Stimulated activated CD8-positive, alpha-beta memory T cell treated with anti-CD3 and anti-CD28 coated beads, Interleukin-4, amount 100 ng/mL, for 48 hours (primary cell): ENCODE measurements around the gene HOXC13.

Experiments used
- DNase-seq: peaks from one replicate; pipeline ENCODE4 v3.0.0-alpha.2; 2020

HOXC13 gene, protein sequence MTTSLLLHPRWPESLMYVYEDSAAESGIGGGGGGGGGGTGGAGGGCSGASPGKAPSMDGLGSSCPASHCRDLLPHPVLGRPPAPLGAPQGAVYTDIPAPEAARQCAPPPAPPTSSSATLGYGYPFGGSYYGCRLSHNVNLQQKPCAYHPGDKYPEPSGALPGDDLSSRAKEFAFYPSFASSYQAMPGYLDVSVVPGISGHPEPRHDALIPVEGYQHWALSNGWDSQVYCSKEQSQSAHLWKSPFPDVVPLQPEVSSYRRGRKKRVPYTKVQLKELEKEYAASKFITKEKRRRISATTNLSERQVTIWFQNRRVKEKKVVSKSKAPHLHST

DNA sequence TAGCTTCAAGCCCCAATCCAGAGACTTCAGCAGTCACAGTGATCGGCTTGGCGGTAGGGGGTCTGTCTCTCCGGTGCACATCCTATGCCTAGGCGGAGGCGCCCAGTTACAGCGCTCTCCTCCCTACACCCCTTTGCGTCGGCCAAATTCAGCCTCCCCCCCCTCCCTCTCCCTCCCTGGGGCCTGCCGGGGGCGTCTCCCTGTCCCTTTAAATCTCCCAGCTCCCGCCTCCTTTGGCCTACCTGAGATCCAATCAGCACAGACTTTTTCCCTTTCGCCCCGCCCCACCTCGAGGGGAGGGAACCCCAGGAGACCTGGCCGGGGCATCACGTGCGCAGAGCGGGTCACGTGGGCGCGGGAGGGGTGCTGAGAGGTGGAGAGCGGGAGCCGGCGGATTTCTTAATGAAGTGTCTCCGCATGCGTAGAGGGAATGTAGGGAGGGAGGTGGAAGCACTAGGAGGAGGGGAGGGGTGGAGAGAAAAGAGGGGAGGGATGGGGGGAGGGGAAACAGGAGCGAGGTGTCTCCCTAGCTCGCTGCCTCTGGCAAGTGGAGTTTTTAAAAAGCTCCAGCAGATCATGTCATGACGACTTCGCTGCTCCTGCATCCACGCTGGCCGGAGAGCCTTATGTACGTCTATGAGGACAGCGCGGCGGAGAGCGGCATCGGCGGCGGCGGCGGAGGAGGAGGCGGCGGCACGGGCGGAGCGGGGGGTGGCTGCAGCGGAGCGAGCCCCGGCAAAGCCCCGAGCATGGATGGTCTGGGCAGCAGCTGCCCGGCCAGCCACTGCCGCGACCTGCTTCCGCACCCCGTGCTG is at the start of gene HOXC13:
HOXC13 (plus strand) TSS at position 506 of the 815 bp plus-strand sequence; CDS start at position 582, 76 bp downstream.
- peak; percentile 71 for DNase-seq

DNA sequence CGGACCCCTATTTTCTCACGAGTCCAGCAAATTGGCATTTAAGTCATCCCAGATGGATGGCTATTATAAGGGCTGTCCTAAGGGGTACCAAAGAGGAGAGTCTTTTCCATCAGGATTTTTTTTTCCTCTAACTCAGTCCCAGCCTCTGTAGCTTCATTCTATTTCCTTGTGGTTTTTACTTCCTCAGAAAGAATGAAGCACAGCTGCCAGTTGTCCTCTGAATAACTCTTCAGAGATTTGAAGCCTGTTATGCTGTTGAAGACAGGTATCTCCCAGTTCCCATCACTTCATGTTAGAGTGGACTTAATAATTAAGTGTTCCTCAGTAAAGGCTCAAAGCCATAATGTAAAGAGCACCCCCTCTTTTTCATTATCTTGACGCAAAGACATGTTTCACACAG is 48.5 kb upstream of the HOXC13 start:
- DNase-seq: no peak

DNA sequence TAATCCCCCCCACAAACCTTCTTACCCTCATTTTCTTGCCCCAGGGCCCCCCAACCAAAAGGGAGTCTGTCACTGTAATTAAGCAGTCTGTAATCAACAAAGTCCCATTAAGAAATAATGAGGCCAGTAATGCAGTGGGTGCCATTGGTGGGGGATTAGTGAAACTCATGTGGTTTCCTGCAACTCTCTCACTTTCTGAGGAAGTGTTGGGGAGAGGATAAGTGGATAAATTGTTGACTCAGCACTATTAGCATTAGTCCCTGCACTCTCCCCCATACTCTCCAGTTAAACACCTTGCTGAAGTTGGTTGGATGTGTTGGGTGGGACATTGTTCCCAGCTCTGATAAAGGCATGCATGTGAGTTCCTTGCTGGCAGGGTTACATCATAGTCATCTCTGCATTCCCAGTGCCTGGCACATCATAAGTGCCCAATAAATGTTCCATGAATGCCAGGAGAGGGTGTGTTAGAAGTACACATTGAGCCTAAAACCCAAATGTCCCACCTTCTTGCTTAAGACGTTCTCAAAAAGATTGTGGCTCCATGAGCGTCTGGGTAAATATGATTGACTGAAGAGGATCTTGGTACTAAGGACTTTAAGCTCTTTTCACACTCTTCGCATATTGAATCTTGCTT is 45.8 kb upstream of the HOXC13 start:
- no peak for DNase-seq

DNA sequence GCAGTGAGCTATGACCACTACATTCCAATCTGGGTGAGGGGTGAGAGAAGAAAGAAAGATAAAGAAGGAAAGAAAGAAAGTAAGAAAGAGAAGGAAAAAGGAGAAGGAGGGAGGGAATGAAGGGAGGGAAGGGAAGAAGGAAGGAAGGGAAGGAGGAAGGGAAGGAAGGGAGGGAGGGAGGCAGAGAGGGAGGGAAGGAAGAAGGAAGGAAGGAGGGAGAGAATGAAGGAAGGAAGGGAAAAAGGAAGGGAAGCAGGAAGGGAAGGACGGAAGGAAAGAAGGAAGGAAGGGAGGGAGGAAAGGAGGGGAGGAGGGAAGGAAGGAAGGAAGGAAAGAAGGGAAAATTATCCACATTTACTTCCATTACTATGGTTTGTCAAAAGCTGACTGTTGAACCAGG is 39.4 kb upstream of the HOXC13 start:
- DNase-seq: no peak

DNA sequence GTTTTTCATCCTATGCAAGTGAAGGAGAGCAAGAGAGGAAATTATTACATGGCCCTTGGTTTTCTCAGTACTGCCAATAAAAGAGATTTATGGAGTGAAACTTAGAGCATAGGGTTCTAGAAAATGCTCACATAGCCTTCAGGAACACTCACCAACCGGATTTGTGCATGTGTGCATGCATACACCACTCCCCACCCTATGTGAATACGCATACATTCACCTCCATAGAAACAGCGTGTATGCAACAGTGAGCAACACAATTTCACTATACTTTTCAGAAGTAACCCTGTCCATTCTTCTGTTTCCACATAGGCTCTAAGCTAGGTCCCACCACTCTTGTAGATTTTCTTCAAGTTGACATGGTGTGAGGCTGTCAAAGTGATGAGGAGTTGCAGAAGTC is 31.5 kb upstream of the HOXC13 start:
- DNase-seq: no peak

DNA sequence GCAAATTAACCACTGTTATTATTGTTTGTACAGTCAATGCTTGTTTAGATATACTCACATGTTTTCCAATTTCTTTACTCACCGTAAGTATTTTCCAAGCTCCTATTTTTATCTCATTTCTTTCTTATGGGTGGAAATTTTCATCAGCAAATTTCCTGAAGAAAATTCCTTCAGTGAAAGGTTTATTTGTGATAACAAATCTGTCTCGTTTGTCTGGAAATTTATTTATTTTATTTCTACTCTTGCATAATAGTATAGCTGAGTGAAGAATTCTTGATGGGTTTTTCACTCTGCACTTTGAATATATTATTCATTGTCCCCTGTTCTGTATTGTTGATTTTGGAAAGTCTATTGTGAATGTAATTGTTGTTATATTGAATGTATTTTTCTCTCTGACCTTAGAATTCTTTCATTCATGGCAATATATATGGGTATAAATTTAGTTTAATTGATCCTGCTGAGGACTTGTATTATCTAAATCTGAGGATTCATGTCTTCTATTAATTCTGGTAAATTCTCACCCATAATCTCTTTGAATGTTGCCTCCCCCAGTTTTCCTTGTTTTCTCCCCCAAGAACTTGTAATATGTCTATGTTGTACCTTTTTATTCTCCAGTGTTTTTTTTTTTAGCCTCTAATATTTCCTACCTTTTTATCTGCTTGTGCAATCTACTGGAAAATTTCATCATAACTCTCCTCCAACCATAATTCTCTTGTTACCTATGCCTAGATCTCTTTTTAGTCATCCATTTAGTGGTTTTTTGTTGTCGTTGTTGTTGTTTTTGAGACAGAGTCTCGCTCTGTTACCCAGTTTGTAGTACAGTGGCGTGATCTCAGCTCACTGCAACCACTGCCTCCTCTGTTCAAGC is 21.6 kb upstream of the HOXC13 start:
- no peak for DNase-seq

DNA sequence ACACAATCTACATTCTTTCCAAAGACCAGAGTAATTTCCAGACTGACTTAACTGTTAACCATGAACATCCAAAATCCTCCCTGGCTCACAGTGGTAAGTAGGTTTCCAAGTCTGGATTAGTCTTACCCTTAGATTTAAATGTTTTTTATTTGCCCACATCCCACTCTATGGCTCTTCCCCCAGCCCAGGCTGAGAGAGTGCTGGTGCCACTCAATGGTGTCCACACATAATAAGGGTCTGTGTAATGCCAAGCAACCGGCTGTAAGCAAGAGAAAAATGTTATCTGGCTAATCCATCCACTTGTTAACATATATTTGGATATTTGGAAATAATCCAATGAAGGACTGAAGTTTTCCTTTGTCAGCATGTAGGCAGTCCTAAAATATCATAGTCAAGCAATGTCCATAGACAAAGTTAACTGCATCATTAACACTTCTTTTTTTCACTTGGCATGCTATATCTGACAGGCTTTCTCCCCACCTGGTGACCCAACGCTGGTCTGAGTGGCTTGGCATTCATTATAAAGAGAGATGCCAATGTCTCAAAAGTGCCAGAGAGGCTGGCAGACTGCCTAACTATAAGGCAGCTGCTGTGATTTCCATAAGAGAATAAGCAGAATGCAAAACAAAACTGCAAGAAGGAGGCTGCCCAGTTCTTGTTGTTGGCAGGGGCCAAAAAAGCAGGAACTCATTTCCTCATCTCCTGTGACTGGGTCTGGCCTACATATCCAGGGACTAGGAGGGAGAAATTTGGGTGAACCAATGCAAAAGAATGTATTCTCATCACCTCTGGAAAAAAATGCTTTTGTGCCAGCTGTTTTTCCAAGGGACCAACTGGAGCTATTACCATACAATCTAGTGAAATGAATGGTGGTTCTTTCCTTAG is 13.9 kb upstream of the HOXC13 start:
- DNase-seq: no peak

DNA sequence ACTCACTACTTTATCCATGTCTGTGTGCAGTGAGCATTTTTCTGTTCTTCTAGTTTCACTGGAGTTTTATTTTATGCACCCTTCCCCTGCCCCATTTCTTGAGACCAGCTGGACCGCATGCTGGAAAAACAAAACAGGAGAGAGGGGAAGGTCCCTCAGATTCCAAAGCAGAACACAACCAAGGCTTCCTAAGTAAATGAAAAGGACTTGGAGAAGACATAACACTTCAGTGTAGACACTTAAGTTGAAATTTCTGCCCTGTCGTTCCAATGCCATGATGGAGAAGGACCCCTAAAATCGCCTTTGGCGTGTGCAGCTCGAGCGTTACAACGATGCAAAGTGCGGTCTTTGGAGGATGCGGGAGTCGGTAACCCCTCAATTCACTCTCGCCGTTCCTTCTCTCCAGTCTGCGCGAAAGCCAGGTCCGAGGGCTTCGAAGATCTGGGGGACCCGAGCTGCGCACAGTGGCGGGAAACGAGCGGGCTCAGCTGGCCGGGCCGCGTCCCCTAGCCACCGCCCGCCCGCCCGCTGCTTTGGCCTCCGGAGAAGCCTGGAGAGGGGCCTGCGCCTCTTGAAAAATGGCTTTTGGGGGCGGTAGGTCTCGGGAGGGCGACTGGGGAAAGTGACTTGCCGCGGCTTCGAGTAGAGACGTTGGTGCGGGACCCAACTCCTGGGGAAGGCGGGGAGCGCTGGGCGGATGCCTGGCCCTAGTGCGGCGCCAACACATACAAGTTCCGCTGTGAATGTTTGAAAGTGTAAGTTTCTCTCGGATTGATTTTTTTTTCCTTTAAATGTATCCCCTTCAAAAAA is 11.2 kb upstream of the HOXC13 start:
- no peak for DNase-seq

DNA sequence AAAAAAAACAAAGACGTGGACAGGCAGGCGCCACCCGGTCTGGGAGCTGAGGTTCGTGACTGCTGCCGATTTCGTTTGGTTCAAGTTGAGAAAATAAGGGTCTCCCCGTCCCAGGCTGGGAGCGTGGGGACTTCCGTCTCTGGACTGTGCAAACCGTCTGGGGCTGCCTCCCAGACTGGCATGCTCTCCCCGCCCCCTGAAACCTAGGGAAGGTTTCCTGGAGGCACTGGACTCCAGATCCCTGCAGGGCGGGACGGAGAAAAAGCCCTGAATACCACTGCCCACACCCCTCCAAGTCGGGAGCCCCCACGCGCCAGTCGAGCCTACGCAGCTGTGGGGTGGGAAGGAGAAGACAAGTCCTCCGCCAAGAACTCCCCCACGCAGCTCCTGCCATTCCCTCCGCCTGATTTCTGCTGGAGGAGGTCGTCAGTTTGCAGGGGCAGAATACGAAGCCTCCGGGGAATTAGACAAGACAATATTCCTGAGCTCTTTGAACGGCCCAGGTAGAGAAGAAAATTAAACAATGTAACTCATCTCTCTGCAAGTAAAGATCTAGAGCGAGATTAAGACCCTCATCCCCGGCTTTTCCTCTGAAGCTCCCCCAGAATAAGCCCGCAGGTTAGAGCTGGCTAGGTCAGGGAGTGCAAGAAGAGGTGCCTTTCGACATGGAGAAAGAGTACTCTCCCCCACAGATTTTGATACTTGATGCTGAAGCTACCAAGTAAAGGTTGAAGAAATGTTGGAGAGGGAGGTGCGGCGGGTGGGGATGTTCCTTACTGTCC is 10.4 kb upstream of the HOXC13 start:
- DNase-seq: no peak

DNA sequence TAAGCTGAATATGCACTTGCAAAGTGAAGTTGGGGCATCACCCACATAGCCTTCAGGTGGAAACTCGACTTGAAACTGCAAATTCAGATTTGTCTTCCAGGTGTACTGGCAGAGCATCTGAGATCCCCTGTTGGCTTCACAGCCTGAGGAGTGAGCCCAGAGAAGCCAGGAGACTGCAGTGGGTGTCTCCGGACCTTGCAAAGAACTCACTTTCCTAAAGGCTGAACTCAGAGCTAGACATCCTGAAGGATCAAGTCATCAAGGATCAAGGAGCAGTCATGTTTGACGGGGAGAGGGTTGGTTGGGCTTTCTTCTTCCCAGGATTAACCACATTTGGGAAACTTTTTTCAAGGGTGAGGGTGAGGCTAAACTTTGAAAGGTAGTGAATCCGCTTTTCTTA is 9.1 kb upstream of the HOXC13 start:
- no peak for DNase-seq

DNA sequence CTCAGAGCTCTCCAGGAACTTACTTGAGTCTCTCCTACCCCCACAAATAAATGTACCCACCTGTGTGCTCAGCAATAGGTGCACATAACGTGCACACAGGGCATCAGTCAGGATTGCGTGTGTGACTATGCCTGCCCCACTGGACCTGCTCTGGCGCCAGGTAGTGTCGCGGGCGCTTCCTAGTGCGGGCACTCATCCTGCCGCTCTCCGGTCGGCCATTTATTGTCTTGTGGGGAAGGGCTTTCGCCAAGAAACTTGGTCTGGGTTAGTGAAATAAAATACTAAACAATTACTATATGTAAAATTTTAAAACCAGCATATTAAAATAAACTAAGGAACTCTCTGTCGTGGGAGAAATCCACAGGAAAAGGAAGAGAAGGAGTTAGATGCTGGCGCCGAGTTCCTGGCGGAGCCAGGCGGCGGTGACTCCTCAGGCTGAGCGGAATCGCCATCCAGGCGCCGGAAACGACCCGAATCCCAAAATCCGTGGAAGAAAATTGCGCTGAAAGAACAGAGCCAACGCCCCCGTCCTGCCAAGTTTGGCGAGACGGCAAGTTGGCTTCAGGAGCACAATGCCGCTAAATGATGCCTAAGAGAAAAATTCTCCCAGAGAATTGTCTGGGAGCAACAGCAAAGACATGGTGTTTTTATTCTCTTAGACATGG is 7.9 kb upstream of the HOXC13 start:
- no peak for DNase-seq

DNA sequence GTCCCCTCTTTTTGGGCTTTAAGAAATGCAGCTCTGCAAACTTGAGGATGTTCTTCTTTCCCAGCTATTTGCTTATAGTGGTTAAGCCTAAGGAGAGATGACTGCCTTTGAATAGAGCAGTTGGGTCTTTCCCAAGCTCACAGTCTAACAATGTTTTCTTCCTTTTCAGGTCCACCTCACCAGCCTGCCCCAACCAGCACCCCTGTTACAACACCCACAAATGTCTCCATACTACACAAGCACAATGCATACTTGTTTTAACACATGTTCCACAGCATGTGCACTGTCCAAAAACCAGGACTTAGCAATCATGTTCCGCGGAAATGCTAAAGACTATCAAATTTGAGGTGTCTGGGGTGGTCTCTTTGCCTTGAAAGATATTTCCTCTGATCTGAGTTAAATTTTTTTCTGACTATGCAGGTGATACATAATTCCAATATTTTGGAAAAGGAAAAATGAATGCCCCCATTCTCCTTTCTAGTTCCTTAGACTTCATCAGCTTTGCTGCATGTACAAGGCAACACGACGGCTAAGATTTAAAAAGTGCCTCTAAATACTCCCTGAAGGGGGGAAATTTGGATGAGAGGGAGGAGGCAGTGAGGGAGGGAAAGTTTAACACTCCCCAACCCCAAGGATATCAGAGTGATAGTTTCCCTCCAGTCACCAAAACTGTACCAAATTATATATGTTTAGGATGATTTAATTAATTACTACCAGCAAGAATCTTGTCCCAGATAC is 6.6 kb upstream of the HOXC13 start:
- DNase-seq: no peak

DNA sequence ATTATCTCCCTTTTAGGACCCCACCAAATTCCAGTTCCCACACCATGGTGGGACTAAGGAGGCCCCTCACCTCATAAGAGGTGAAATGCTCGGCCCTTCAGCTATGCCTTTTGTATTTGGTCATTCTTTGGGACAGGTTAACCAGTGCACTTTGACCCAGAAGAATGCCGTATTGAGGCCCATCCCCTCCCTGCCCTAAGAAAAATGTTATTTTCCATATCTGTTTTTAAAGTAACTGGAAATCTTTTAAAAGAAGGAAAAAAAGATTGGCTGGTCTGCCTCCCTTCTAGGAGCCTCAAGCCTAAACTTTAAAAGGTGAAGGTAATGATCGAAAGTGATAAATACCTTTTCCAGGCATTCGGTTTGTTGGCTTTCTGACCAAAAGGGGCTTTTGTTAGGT is 5.7 kb upstream of the HOXC13 start:
- no peak for DNase-seq

DNA sequence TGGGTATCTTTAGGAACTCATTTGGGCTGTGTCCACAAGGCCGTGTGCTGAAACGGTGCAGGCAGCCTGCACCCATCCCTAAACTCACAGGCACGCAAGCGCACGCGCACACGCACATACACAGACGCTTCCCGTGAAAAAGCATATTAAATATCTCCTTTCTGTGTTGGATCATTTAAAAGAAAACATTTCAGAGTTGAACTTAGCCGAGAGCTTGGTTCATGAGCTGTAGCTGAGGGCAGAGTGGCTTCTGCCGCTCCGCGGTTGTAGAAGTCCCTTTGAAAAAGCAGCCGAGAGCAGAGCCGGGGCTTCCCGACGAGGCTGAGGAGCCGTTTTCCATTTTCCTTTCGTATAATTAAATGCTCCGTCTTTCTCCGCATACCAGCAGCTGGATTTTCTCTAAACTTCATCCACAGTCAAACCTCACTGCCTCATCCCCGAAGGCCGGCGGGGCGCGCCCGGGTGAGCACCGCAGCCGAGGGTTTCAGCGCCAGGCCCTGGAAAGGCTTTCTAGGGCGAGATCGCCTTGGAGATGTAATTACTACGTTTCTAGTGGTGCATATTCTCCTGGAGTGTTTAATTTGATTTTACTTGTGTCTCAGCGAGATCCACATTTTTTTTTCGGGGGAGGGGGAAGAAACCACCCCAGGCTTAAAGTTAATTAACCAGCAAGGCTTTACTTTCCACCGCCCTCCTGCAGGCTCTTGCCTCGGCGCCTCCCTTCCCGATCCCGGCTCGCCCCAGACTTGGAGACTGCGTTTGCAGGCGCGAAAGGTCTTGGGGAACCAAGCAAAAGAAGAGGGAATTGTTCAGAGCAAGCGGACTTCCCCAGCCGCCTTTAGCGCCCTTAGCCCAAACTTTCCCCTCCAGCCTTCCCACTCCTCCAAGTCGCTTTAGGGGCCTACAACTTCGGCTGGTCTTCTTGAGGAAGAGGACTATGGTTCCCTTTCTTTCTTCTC is 3.0 kb upstream of the HOXC13 start:
- no peak for DNase-seq

DNA sequence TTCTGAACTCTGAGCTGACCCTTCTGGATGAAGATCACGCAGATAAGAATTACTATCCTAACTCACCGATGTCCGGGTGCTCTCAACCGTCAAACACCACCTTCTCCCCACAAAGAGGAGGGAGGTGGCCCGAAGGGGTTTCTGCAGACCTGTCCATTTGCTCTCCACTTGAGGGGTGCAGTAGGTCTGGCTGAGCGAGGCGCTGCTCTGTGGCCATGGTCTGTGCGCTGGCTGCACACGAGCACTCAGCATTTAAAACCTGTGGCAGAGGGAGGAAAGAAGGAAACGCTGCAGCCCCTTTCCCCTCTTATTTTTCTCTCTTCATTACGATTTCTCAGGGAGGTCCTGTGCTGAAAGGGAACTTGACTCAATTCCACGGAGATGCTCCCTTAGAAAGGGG is 1.5 kb upstream of the HOXC13 start:
- DNase-seq: no peak

DNA sequence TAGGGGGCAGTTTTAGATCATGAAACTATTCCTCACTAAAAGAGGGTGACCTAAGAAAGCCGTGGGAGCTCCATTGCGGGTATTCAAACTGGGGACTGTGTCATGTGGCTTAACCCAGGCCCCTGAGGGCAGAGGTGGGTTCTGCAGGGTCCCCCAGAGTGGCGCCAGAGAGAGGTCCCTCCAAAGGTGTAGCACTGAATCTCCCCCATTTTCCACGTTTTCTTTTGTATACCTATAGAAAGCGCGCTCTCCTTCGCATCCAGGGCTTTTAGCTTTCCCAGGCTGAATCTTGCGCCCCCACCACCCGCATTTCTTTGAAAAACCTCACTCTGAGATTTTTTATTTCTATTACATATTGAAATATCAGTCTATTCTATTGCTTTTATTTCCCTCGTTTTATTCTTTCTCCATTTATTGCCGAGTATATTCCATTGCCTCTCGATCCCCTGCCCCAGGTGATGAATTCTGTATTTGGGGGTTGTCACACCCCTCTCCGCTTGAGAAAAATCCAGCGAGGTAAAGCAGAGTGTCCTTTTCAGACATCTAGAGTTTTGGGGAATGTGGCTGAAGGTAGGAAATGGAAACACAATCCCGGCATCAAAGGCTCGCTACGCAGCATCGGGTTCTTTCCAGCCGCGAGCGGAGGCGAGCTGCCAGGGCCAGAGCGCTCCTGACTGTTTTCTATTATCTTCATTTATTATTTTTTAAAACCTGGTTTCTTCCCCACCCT is 870 bp upstream of the HOXC13 start:
- DNase-seq: no peak
